ENCODE measurements around the gene ENOX2.

ENOX2 gene

DNA sequence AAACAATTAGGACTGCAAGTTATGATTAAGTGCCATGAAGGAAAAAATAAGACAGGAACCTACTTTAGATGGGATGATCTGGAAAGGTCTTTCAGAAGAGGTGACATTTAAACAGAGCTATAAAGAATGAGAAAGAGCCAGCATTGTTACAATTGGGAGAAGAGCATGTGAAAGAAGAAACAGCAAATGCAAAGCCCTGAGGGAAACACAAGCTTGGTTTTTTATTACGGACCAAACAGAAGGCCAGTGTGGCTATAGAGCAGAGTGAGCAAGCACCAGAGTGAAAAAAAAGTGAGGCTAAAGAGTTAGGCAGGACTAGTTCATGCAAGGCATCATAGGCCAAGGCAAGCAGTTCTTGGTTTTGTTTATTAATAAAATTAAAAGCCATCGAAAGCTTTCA is 325.6 kb downstream of the ENOX2 start:
- TF ChIP-seq, protein P1, sequence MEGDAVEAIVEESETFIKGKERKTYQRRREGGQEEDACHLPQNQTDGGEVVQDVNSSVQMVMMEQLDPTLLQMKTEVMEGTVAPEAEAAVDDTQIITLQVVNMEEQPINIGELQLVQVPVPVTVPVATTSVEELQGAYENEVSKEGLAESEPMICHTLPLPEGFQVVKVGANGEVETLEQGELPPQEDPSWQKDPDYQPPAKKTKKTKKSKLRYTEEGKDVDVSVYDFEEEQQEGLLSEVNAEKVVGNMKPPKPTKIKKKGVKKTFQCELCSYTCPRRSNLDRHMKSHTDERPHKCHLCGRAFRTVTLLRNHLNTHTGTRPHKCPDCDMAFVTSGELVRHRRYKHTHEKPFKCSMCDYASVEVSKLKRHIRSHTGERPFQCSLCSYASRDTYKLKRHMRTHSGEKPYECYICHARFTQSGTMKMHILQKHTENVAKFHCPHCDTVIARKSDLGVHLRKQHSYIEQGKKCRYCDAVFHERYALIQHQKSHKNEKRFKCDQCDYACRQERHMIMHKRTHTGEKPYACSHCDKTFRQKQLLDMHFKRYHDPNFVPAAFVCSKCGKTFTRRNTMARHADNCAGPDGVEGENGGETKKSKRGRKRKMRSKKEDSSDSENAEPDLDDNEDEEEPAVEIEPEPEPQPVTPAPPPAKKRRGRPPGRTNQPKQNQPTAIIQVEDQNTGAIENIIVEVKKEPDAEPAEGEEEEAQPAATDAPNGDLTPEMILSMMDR (IDR thresholded peaks at IDR 0.05; ENCODE audit: insufficient read depth, low read depth, low read length, missing control alignments), result no peak
- no peak overlapping the region for H3K4me3 ChIP-seq (ENCODE audit: low read depth, low read length)
- no peak for DNase-seq (ENCODE audit: low read depth)

DNA sequence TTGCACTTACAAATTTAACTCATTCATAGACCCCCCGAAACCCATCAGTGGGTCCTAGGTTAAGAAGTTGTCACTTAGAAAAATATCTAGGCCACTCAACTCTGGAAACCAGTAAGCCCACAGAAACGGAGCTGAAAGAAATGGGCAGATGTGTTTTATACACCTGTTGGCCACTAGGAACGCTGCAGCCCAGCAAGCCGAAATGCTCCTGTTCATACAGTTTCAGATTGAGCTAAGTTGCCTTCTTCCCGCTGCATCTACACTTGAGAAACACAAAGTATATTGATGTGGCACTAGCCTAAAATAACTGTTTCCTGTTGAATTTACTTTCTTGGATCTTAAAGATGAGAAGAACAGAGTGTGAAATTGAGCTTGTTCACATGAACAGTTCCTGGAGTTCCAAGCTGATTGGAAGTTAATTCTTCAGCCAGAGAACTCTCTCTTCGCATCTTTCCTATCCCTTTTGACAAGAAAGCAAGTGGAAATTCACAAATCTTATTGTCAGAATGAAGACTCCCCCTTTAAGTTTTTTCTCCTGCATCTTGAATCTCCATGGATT is 327.1 kb downstream of the ENOX2 start:
- H3K4me3 ChIP-seq (ENCODE audit: low read depth, low read length), result no peak overlapping the region
- TF ChIP-seq, protein P1 (IDR thresholded peaks at IDR 0.05; ENCODE audit: insufficient read depth, low read depth, low read length, missing control alignments), result peak; percentile 72
- DNase-seq (ENCODE audit: low read depth), result peak; percentile 54
